ENCODE results near the gene RAP2C.

- no peak for TF ChIP-seq REST (tag by site-specific recombination; IDR thresholded peaks at IDR 0.05)
- no peak for TF ChIP-seq ZNF792 (tag by site-specific recombination; IDR thresholded peaks at IDR 0.05)
- TF ChIP-seq ZNF174 (tag by site-specific recombination; IDR thresholded peaks at IDR 0.05) = no peak
- TF ChIP-seq ZIC2 (tag by site-specific recombination; IDR thresholded peaks at IDR 0.05) = no peak
- no peak for TF ChIP-seq YY2 (tag by site-specific recombination; IDR thresholded peaks at IDR 0.05)
- TF ChIP-seq CTCF (tag by site-specific recombination; IDR thresholded peaks at IDR 0.05) = no peak
- no peak for TF ChIP-seq ZNF423 (tag by site-specific recombination; IDR thresholded peaks at IDR 0.05)
- TF ChIP-seq ZNF791 (tag by site-specific recombination; IDR thresholded peaks at IDR 0.05) = no peak
- no peak for TF ChIP-seq ZNF362 (tag by site-specific recombination; IDR thresholded peaks at IDR 0.05)
- TF ChIP-seq ZNF274 (IDR thresholded peaks at IDR 0.05; ENCODE audit: low read length) = no peak
- TF ChIP-seq ZNF274 (tag by site-specific recombination; IDR thresholded peaks at IDR 0.05; ENCODE audit: borderline replicate concordance) = no peak
Observed at GRCh38 chrX:132236121-132236520, 16.9 kb upstream of the RAP2C start.

Data from HEK293 (cell line).